Endothelial cell of umbilical vein (primary cell): ENCODE results near the gene GPR42.

Experiments
- CTCF ChIP-seq, 2 donors: IDR thresholded peaks; 1 replicate in 1 of 2; 2 replicates in 1 of 2; pipeline ENCODE4 v1.5.1; 2011; ENCODE audit warnings: low read length in 2 of 2, mild to moderate bottlenecking in 2 of 2, moderate library complexity in 2 of 2, control low read depth in 1 of 2, inconsistent platforms in 1 of 2, low read depth in 1 of 2; ENCODE audit not compliant: insufficient read depth in 1 of 2; ENCODE audit errors: extremely low read depth in 1 of 2
- EZH2 ChIP-seq: IDR thresholded peaks from 2 replicates; pipeline ENCODE4 v1.6.1; 2012; ENCODE audit warnings: borderline replicate concordance, low read depth, mild to moderate bottlenecking, moderate library complexity, low read length, inconsistent platforms; ENCODE audit not compliant: severe bottlenecking
- FOS ChIP-seq: IDR thresholded peaks from 2 replicates; pipeline ENCODE4 v1.6.1; 2011; ENCODE audit warnings: mild to moderate bottlenecking, low read length, moderate library complexity, borderline replicate concordance; ENCODE audit not compliant: insufficient read depth
- GATA2 ChIP-seq: IDR thresholded peaks from 2 replicates; pipeline ENCODE4 v1.7.0; 2011; ENCODE audit warnings: low read depth, mild to moderate bottlenecking, moderate library complexity, mixed read lengths, low read length; ENCODE audit not compliant: insufficient read length, insufficient read depth
- JUN ChIP-seq: IDR thresholded peaks from 2 replicates; pipeline ENCODE4 v1.6.1; 2011; ENCODE audit warnings: borderline replicate concordance, low read depth; ENCODE audit not compliant: insufficient read length, insufficient read depth
- MAX ChIP-seq: IDR thresholded peaks from 2 replicates; pipeline ENCODE4 v1.6.1; 2011; ENCODE audit not compliant: insufficient read depth, insufficient read length
- POLR2A ChIP-seq: IDR thresholded peaks from 2 replicates; pipeline ENCODE4 v1.6.1; 2012; ENCODE audit warnings: low read depth, mild to moderate bottlenecking, control low read depth, low read length
- POLR2AphosphoS5 ChIP-seq: IDR thresholded peaks from 2 replicates; pipeline ENCODE4 v1.6.1; 2012; ENCODE audit warnings: low read depth, mild to moderate bottlenecking, control low read depth, low read length, moderate library complexity; ENCODE audit not compliant: insufficient read depth

DNA sequence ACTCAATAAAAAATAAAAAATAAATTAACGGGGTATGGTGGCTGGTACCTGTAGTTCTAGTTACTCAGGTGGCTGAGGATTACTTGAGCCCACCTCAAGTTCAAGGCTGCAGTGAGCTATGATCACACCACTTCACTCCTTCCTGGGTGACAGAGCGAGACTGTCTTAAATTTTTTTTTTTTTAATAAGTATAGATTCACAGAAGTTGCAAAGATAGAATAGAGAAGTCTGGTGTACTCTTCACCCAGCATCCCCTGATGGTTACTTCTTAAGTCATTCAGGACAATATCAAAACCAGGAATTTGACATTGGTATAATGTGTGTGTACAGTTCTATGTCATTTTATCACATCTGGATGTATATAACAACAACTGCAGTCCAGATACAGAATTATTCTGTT, 49.6 kb upstream of the GPR42 start:
- TF ChIP-seq CTCF (IDR thresholded peaks at IDR 0.05; ENCODE audit: extremely low read depth in 1 of 2, insufficient read depth in 1 of 2, low read depth in 1 of 2, low read length in 2 of 2) (no peak), POLR2A (no peak), EZH2 (no peak), POLR2AphosphoS5 (no peak), GATA2 (no peak), MAX (no peak), JUN (no peak), FOS (no peak)
